HG03097 (cell line): Measurements from ENCODE around the gene KCNMA1.

Experiments
- ATAC-seq: cut with Tn5 transposase; IDR thresholded peaks from one replicate; pipeline ENCODE4 v1.9.1; 2021; ENCODE audit not compliant: unreplicated experiment, low FRiP score

The KCNMA1 gene

GRCh38 chr10:77266242-77266641 is 371.4 kb downstream of the KCNMA1 start:
- no peak for ATAC-seq

GRCh38 chr10:77264527-77264926 is 373.1 kb downstream of the KCNMA1 start:
- ATAC-seq, result no peak

GRCh38 chr10:77264107-77264506 is 373.5 kb downstream of the KCNMA1 start:
- ATAC-seq, result peak; percentile 65

- no peak for ATAC-seq
Observed at GRCh38 chr10:77263700-77264099, 373.9 kb downstream of the KCNMA1 start.

GRCh38 chr10:77261146-77261545 is 376.5 kb downstream of the KCNMA1 start:
- no peak for ATAC-seq

- no peak for ATAC-seq
Observed at GRCh38 chr10:77259171-77259874, 378.3 kb downstream of the KCNMA1 start.

GRCh38 chr10:77256346-77256745 is 381.3 kb downstream of the KCNMA1 start:
- no peak for ATAC-seq

GRCh38 chr10:77253556-77254064 is 384.0 kb downstream of the KCNMA1 start:
- ATAC-seq, result no peak

- ATAC-seq, result no peak
Observed at GRCh38 chr10:77253147-77253545, 384.5 kb downstream of the KCNMA1 start.

GRCh38 chr10:77252380-77253146 is 385.0 kb downstream of the KCNMA1 start:
- no peak for ATAC-seq

GRCh38 chr10:77251297-77252013 is 386.2 kb downstream of the KCNMA1 start:
- ATAC-seq, result no peak

- no peak for ATAC-seq
Observed at GRCh38 chr10:77249901-77250459, 387.6 kb downstream of the KCNMA1 start.

GRCh38 chr10:77248104-77248790 is 389.4 kb downstream of the KCNMA1 start:
- ATAC-seq, result no peak

GRCh38 chr10:77247031-77247990 is 390.3 kb downstream of the KCNMA1 start:
- ATAC-seq, result no peak

GRCh38 chr10:77245953-77246352 is 391.7 kb downstream of the KCNMA1 start:
- no peak for ATAC-seq

GRCh38 chr10:77244746-77245145 is 392.9 kb downstream of the KCNMA1 start:
- no peak for ATAC-seq

GRCh38 chr10:77244286-77244685 is 393.3 kb downstream of the KCNMA1 start:
- ATAC-seq, result no peak

- no peak for ATAC-seq
Observed at GRCh38 chr10:77241350-77241725, 396.3 kb downstream of the KCNMA1 start.

- ATAC-seq, result no peak
Observed at GRCh38 chr10:77240706-77241349, 396.8 kb downstream of the KCNMA1 start.
